ENCODE data around the gene WDR72.

WDR72 gene

GRCh38 chr15:53681056-53681455 lies 78.4 kb downstream of the WDR72 start:
- Mint-ChIP-seq H3K9me3 (peaks cover 0 to 4% of the 10 kb centered on the region in 2 donors), H3K36me3 (ENCODE audit: insufficient read depth) (no peaks in the 10 kb centered on the region), H3K27me3 (no peaks in the 10 kb centered on the region), H3K4me1 (ENCODE audit: low read depth in 2 of 2) (no peaks in the 10 kb centered on the region), H3K27ac (no peak overlapping the region), H3K4me3 (no peak overlapping the region)
- no peak for DNase-seq
- no peak for ATAC-seq (replicated peaks)

GRCh38 chr15:53675832-53676231 lies 83.6 kb downstream of the WDR72 start:
- Mint-ChIP-seq H3K4me3 (no peak overlapping the region), H3K27me3 (no peaks in the 10 kb centered on the region), H3K9me3 (peaks cover 0 to 3% of the 10 kb centered on the region in 2 donors), H3K36me3 (ENCODE audit: insufficient read depth) (no peaks in the 10 kb centered on the region), H3K4me1 (ENCODE audit: low read depth in 2 of 2) (no peaks in the 10 kb centered on the region), H3K27ac (no peak overlapping the region)
- no peak for DNase-seq
- no peak for ATAC-seq (replicated peaks)

GRCh38 chr15:53671545-53671944 lies 87.9 kb downstream of the WDR72 start:
- H3K27me3 Mint-ChIP-seq, result no peaks in the 10 kb centered on the region
- no peak overlapping the region for H3K27ac Mint-ChIP-seq
- no peak for DNase-seq
- H3K36me3 Mint-ChIP-seq (ENCODE audit: insufficient read depth), result no peaks in the 10 kb centered on the region
- no peaks in the 10 kb centered on the region for H3K4me1 Mint-ChIP-seq (ENCODE audit: low read depth in 2 of 2)
- peaks cover 0 to 1% of the 10 kb centered on the region in 2 donors for H3K9me3 Mint-ChIP-seq
- ATAC-seq (replicated peaks), result no peak
- no peak overlapping the region for H3K4me3 Mint-ChIP-seq

- Mint-ChIP-seq H3K4me3 (no peak overlapping the region), H3K27me3 (no peaks in the 10 kb centered on the region), H3K27ac (no peak overlapping the region), H3K9me3 (peaks cover 0 to 1% of the 10 kb centered on the region in 2 donors), H3K36me3 (ENCODE audit: insufficient read depth) (no peaks in the 10 kb centered on the region), H3K4me1 (ENCODE audit: low read depth in 2 of 2) (no peaks in the 10 kb centered on the region)
- ATAC-seq (replicated peaks) (no peak), DNase-seq (no peak)
These were observed 88.8 kb downstream of the WDR72 start for GRCh38 chr15:53670701-53671100.

- no peak overlapping the region for H3K27ac Mint-ChIP-seq
- DNase-seq (no peak), ATAC-seq (replicated peaks) (no peak)
- no peaks in the 10 kb centered on the region for H3K4me1 Mint-ChIP-seq (ENCODE audit: low read depth in 2 of 2)
- H3K9me3 Mint-ChIP-seq, result no peaks in the 10 kb centered on the region
- H3K4me3 Mint-ChIP-seq, result no peak overlapping the region
- H3K27me3 Mint-ChIP-seq, result no peaks in the 10 kb centered on the region
- no peaks in the 10 kb centered on the region for H3K36me3 Mint-ChIP-seq (ENCODE audit: insufficient read depth)
These were observed 93.5 kb downstream of the WDR72 start for GRCh38 chr15:53665930-53666329.

- H3K4me1 Mint-ChIP-seq (ENCODE audit: low read depth in 2 of 2), result no peaks in the 10 kb centered on the region
- no peaks in the 10 kb centered on the region for H3K27me3 Mint-ChIP-seq
- no peak overlapping the region for H3K4me3 Mint-ChIP-seq
- peaks cover 0 to 2% of the 10 kb centered on the region in 2 donors for H3K9me3 Mint-ChIP-seq
- H3K36me3 Mint-ChIP-seq (ENCODE audit: insufficient read depth), result no peaks in the 10 kb centered on the region
- no peak for DNase-seq
- ATAC-seq (replicated peaks), result no peak
- no peak overlapping the region for H3K27ac Mint-ChIP-seq
These were observed 100.5 kb downstream of the WDR72 start for GRCh38 chr15:53658827-53659555.

- peaks cover 0 to 2% of the 10 kb centered on the region in 2 donors for H3K9me3 Mint-ChIP-seq
- H3K4me3 Mint-ChIP-seq, result no peak overlapping the region
- no peak for DNase-seq
- H3K4me1 Mint-ChIP-seq (ENCODE audit: low read depth in 2 of 2), result no peaks in the 10 kb centered on the region
- no peak overlapping the region for H3K27ac Mint-ChIP-seq
- ATAC-seq (replicated peaks), result no peak
- H3K36me3 Mint-ChIP-seq (ENCODE audit: insufficient read depth), result no peaks in the 10 kb centered on the region
- no peaks in the 10 kb centered on the region for H3K27me3 Mint-ChIP-seq
These were observed 101.2 kb downstream of the WDR72 start for GRCh38 chr15:53658255-53658654.

GRCh38 chr15:53648934-53649333 lies 110.5 kb downstream of the WDR72 start:
- Mint-ChIP-seq H3K27ac (no peak overlapping the region), H3K9me3 (peaks cover 5 to 18% of the 10 kb centered on the region in 2 donors), H3K27me3 (no peaks in the 10 kb centered on the region), H3K36me3 (ENCODE audit: insufficient read depth) (no peaks in the 10 kb centered on the region), H3K4me1 (ENCODE audit: low read depth in 2 of 2) (no peaks in the 10 kb centered on the region), H3K4me3 (no peak overlapping the region)
- ATAC-seq (replicated peaks), result no peak
- DNase-seq, result no peak

- no peaks in the 10 kb centered on the region for H3K4me1 Mint-ChIP-seq (ENCODE audit: low read depth in 2 of 2)
- no peaks in the 10 kb centered on the region for H3K27me3 Mint-ChIP-seq
- ATAC-seq (replicated peaks) (no peak), DNase-seq (no peak)
- peaks cover 8 to 9% of the 10 kb centered on the region in 2 donors for H3K9me3 Mint-ChIP-seq
- no peak overlapping the region for H3K4me3 Mint-ChIP-seq
- no peak overlapping the region for H3K27ac Mint-ChIP-seq
- no peaks in the 10 kb centered on the region for H3K36me3 Mint-ChIP-seq (ENCODE audit: insufficient read depth)
These were observed 114.8 kb downstream of the WDR72 start for GRCh38 chr15:53644660-53645059.

GRCh38 chr15:53634517-53635106 lies 124.9 kb downstream of the WDR72 start:
- Mint-ChIP-seq H3K9me3 (peaks cover 14 to 19% of the 10 kb centered on the region in 2 donors), H3K27me3 (no peaks in the 10 kb centered on the region), H3K27ac (no peak overlapping the region), H3K36me3 (ENCODE audit: insufficient read depth) (no peaks in the 10 kb centered on the region), H3K4me1 (ENCODE audit: low read depth in 2 of 2) (no peaks in the 10 kb centered on the region), H3K4me3 (no peak overlapping the region)
- DNase-seq, result no peak
- ATAC-seq (replicated peaks), result no peak

GRCh38 chr15:53627279-53627678 lies 132.2 kb downstream of the WDR72 start:
- no peak overlapping the region for H3K4me3 Mint-ChIP-seq
- ATAC-seq (replicated peaks) (no peak), DNase-seq (no peak)
- H3K4me1 Mint-ChIP-seq (ENCODE audit: low read depth in 2 of 2), result no peaks in the 10 kb centered on the region
- H3K9me3 Mint-ChIP-seq, result peaks cover 7 to 14% of the 10 kb centered on the region in 2 donors
- H3K27me3 Mint-ChIP-seq, result no peaks in the 10 kb centered on the region
- H3K36me3 Mint-ChIP-seq (ENCODE audit: insufficient read depth), result no peaks in the 10 kb centered on the region
- H3K27ac Mint-ChIP-seq, result no peak overlapping the region

GRCh38 chr15:53625962-53626845 lies 133.3 kb downstream of the WDR72 start:
- peaks cover 7 to 9% of the 10 kb centered on the region in 2 donors for H3K9me3 Mint-ChIP-seq
- H3K4me3 Mint-ChIP-seq, result no peak overlapping the region
- ATAC-seq (replicated peaks) (no peak), DNase-seq (no peak)
- H3K36me3 Mint-ChIP-seq (ENCODE audit: insufficient read depth), result no peaks in the 10 kb centered on the region
- H3K4me1 Mint-ChIP-seq (ENCODE audit: low read depth in 2 of 2), result no peaks in the 10 kb centered on the region
- H3K27ac Mint-ChIP-seq, result no peak overlapping the region
- H3K27me3 Mint-ChIP-seq, result no peaks in the 10 kb centered on the region

- DNase-seq, result no peak
- Mint-ChIP-seq H3K4me1 (ENCODE audit: low read depth in 2 of 2) (no peaks in the 10 kb centered on the region), H3K36me3 (ENCODE audit: insufficient read depth) (no peaks in the 10 kb centered on the region), H3K27me3 (no peaks in the 10 kb centered on the region), H3K27ac (no peak overlapping the region), H3K4me3 (no peak overlapping the region), H3K9me3 (peaks cover 4 to 11% of the 10 kb centered on the region in 2 donors)
- ATAC-seq (replicated peaks), result no peak
These were observed 134.2 kb downstream of the WDR72 start for GRCh38 chr15:53625260-53625659.
